NCI-H82 treated with DMSO at 0.1 percent for 48 hours (cell line): Measurements from ENCODE around the gene RPUSD4.

Experiments used
- DNase-seq: peaks from one replicate; lab custom pipeline; 2025; ENCODE audit not compliant: unreplicated experiment; lab: John Stamatoyannopoulos, UW

The RPUSD4 gene

GRCh38 chr11:126185259-126186024 is 26.0 kb downstream of the RPUSD4 start:
- DNase-seq = no peak

DNA sequence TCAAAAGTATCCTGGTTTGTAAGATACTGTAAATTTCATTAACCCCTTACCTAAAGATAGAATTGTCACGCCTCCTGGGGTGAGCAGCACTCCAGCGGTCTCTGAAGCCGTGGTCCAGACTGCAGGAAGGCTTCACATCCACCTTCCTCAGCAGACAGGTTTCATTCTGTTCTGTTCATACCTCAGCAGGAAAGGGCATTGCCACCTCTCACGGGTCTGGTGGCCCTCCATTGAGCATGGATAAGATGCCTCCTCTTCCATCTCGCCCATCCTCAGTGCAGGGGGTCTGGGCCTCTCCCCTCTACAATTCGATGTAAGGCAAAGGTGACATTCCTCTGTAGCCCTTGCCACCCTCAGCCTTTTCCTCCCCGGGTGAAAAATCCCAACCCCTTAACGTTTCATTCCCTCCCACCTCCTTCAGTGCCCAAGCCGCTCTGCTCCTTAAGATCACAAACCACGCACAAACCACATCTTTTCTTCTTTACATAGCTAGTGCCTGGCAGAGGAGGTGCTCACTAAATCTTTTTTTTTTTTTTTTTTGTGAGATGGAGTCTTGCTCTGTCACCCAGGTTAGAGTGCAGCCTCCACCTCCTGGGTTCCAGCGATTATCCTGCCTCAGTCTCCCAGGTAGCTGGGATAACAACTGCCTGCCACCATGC is 28.5 kb downstream of the RPUSD4 start:
- DNase-seq = no peak

DNA sequence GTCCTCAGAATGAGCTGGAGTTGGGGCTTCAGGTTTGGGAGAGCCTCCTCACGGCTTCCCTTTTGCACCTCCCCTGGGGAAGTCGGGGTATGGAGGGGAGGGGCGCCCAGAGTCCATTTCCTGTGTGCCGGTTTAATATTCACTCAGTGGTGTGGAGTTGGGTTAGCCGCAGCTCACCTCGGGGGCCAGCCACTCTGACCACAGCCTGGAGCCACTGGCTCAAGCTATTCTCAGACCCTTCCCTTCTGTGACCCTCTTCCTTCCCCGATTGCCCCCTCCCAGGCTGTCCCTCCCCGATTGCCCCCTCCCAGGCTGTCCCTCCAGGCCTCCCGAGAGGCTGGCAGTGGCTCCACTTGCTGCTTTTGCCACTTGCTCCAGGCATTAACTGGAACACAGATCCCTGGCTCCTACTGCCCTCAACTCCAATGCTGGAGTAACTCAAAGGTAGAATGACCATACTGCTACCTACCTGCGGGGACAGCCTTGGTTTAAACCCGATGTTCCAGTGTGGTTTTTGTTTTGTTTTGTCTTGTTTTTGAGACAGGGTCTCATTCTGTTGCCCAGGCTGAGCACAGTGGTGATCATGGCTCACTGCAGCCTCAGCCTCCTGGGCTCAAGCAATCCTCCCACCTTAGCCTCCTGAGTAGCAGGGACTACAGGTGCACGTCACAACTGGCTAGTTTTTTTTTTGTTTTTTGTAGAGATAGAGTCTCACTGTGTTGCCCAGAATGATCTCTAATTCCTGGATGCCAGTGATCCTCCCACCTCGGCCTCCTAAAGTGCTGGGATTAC is 29.3 kb downstream of the RPUSD4 start:
- no peak for DNase-seq

- no peak for DNase-seq
Measured at GRCh38 chr11:126176853-126177470, 34.5 kb downstream of the RPUSD4 start.

DNA sequence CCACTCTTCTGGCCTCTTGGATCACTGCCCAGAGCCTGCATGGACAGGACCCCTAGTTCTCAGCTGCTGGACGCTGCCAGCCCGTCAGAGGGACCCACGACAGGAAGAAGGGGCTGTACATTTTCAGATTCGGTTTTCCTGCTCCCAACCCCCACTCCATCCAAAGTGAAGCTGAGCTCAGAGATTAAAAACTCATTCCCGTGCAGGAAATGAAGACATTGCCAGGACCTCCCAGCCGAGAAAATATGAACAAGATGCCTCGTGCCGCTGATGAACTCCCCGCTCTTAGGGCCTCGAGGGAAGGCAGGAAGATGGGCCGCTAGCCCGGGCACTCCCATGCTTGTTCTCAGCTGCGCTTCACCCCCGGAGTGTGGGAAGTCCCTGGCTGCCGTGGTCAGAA is 36.1 kb downstream of the RPUSD4 start:
- DNase-seq = no peak

DNA sequence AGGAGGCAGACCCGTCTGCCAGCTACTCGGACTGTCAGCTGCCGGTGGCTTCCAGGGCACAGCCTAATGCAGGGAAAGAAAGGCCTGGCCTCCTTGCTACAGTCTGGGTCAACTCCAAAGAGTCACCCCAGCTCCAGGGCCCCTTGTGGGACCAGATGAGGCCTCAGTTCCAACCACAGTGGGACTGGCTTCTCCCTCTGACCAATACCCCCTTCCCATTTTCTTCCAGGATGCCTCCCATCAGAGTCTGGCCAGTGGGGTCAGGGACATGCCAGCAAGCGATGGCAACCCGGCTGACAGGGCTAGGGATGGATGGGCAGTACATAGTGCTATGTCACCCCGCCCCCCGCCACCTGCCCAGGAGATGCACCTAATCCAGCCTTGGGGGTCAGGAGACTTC is 36.6 kb downstream of the RPUSD4 start:
- DNase-seq = no peak

- no peak for DNase-seq
Measured at GRCh38 chr11:126173257-126173656, 38.2 kb downstream of the RPUSD4 start.

GRCh38 chr11:126172596-126173038 is 38.8 kb downstream of the RPUSD4 start:
- DNase-seq = no peak

DNA sequence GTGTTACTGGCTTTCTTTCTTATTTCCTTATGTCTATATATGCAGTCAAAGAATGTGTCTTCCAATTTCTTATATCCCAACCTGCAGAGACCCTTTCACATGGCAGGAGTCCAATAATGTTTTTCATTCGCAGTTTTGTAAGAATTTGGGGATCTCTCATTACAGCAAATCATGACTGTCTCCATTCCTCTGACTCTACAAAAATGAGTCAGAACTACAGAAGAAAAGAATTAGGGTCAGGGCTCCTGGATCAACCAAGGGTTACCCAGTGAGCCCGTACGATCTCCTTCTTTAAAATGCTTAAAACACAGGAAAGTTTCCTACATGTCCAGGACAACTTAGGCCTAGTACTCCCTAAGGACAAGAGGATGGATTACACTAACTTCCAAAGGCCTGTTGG is 42.2 kb downstream of the RPUSD4 start:
- DNase-seq = no peak

DNA sequence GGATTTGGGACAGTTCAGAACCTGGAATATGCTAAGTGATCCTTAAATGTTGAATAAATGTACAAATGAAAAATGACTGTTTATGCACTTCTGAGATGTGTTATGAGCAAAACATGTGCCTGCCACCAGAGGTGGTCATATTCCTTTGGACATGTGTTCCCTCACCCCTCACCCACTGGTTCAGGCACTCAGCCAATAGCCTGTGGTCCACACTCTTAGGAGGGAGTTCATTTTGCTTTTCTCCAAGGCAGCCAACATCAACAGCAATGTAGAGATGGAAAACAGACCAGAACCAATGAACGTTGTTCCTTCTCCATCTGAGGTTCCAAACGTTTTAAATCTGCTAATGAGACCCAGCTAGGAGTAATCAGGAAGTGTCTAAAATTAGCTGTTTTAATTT is 44.0 kb downstream of the RPUSD4 start:
- no peak for DNase-seq

DNA sequence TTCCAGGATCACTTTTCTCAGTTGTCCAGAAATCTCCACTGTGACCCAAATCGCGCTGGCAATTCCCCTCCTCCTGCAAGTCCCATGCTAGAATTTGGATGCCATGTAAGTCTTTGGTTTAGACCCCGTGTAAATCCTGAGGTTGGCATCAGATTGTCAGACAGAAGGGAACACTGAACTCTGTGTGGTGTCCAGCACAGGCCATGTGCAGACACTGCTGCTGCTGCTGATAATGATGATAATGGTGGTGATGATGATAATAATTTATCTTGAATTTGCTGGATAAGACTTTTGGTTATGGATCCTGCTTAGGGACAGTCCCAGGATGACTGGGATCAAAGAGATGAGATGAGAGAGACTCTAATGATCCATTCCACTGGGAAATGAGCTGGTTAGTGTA is 45.0 kb downstream of the RPUSD4 start:
- DNase-seq = no peak

DNA sequence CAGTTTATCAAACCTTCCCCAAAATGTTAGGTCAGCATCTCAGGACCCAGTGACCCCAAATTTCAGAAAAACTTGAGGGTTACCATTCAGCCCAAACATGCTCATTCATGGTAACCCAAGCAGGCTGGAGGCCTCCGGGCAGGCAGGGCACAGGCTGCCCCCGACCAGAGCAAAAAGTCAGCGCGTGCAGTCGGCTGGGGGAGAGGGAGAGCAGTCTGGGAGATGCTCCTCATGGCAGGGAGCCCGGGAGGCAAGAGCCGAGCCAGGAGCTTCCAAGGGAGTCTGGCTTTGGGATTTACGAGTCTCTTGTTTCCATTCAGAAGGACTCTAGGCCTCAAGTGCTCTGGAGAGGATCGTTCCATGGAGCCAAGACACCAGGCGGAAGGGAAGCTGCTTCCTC is 45.7 kb downstream of the RPUSD4 start:
- DNase-seq = no peak

- DNase-seq = peak; percentile 89
Measured at GRCh38 chr11:126165311-126165720, 46.1 kb downstream of the RPUSD4 start.

DNA sequence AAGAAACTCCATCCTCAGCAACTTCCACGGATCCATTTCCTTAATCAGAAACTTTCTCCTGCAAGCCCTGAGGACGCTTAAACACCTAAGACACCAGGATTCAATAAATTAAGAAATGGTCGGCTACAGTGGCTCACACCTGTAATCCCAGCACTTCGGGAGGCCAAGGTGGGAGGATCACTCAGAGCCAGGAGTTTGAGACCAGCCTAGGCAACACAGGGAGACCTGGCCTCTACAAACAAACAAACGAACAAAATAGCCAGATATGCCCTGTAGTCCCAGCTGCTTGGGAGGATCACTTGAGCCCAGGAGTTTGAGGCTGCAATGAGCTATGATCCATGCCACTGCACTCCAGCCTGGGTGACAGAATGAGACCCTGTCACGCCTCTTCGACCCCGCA is 46.7 kb downstream of the RPUSD4 start:
- DNase-seq = no peak

DNA sequence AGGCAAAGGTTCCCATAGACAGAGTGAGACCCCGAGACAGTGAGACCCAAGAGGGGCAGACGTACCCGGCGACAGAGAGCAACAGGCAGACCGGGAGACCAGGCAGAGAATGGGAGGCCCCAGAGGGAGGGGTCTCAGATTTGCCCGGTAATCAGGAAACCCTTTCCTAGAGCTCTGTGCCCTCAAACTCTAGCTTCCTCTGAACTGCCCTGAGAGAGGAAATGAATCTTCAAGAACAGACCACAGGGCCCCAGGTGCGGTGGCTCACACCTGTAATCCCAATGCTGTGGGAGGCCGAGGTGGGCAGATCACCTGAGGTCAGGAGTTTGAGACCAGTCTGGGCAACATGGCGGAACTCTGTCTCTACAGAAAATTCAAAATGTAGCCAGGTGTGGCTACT is 47.7 kb downstream of the RPUSD4 start:
- no peak for DNase-seq

- peak; percentile 32 for DNase-seq
Measured at GRCh38 chr11:126163074-126163700, 48.3 kb downstream of the RPUSD4 start.

- no peak for DNase-seq
Measured at GRCh38 chr11:126162306-126163030, 49.0 kb downstream of the RPUSD4 start.

DNA sequence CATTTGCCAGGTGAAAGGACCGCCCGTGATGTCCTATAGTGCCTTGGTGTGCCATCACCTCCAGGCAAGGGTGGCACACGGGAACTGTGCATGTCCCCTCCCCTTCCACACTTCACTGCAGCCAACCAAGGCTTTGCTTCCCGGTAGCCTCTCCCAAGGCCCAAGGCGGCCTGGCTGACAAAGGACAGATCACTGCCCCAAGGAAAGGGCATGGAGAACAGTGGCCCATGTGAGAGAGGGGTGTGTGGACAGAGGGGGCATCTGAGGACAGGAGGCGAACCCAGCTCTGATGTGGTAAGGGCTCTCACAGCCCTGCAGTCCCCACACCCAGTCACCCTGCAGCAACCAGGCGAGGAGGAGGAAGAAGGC is 50.4 kb downstream of the RPUSD4 start:
- no peak for DNase-seq

DNA sequence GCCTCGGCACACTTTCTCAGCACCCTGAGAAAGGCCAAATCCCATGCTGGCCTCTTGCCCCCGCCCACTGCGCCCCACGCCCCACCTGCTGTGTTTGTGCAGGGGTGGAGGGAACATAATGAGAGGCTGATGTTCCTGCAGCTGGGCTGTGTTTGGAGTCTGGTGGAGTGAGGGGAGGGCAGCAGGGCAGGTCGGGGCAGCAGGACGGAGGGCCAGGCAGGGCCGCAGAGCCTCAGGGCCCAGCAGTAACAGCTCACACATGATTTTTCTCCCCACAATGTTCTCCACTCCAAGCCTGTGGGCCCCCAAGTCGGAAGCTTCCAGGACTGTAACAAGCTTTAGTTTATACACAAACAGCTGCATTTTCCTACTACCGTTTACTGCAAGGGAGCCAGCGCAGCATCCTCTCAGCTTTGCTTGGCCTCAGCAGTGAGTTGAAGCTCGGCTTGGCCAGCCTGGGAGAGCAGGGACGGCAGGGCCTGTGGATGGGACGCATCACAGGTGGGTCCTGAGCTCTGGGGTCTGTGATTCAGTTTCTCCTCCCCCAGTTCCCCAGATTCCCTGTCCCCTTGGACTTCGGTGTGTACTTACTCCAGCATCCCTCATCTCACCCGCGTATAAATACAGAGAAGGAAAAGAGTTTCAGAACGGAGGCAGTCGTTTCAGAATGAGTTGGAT is 51.0 kb downstream of the RPUSD4 start:
- DNase-seq = no peak
